GM06990 (cell line): Measurements from ENCODE around the gene MAP3K13.
"Not testable (repeated sequence)": the region's sequence is repeated elsewhere in the genome, so short reads cannot be mapped to it uniquely, and the experiment has no call there.

Source experiments
- DNase-seq: peaks from one replicate; pipeline ENCODE4 v3.0.0-alpha.2; 2011; ENCODE audit not compliant: insufficient read length; ENCODE audit errors: extremely low read depth
- H3K27me3 ChIP-seq: replicated peaks from 2 replicates; pipeline ENCODE4 v1.6.0; 2011; ENCODE audit warnings: low read length; ENCODE audit not compliant: control insufficient read depth, insufficient read depth
- H3K36me3 ChIP-seq: 2 replicates; pipeline ENCODE4 v1.5.1; 2011; ENCODE audit warnings: low read length; ENCODE audit not compliant: control insufficient read depth, insufficient read depth
- H3K4me3 ChIP-seq: replicated peaks from 2 replicates; pipeline ENCODE4 v1.5.1; 2011; ENCODE audit warnings: low read depth, mild to moderate bottlenecking, control low read depth, low read length
- TF ChIP-seq, protein P1 (sequence below): IDR thresholded peaks from 2 replicates; pipeline ENCODE4 v1.5.1; 2011; ENCODE audit warnings: low read length, control low read depth, mild to moderate bottlenecking, inconsistent platforms; ENCODE audit not compliant: insufficient read depth, poor library complexity, severe bottlenecking

The MAP3K13 gene

DNA sequence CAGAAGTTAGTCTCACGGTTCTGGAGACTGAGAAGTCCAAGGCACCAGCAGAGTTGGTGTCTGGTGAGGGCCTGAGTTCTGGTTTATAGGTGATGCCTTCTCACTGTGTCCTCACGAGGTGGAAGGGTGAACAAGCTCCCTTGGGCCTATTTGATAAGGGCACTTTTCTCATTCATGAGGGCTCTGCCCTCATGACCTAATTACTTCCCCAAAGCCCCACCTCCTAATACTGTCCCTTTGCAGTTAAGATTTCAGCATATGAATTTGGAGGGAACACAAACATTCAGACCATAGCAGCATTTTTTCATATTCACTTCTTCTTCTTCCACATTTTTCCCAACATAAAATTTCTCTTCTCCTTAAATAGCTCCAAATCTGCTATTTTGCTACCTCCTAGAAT lies 94.4 kb downstream of the MAP3K13 start:
- DNase-seq: no peak
- H3K27me3 ChIP-seq: no peaks in the 10 kb centered on the region
- TF ChIP-seq, protein P1, sequence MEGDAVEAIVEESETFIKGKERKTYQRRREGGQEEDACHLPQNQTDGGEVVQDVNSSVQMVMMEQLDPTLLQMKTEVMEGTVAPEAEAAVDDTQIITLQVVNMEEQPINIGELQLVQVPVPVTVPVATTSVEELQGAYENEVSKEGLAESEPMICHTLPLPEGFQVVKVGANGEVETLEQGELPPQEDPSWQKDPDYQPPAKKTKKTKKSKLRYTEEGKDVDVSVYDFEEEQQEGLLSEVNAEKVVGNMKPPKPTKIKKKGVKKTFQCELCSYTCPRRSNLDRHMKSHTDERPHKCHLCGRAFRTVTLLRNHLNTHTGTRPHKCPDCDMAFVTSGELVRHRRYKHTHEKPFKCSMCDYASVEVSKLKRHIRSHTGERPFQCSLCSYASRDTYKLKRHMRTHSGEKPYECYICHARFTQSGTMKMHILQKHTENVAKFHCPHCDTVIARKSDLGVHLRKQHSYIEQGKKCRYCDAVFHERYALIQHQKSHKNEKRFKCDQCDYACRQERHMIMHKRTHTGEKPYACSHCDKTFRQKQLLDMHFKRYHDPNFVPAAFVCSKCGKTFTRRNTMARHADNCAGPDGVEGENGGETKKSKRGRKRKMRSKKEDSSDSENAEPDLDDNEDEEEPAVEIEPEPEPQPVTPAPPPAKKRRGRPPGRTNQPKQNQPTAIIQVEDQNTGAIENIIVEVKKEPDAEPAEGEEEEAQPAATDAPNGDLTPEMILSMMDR: no peak
- H3K36me3 ChIP-seq: peaks cover 4% of the 10 kb centered on the region
- no peak overlapping the region for H3K4me3 ChIP-seq

DNA sequence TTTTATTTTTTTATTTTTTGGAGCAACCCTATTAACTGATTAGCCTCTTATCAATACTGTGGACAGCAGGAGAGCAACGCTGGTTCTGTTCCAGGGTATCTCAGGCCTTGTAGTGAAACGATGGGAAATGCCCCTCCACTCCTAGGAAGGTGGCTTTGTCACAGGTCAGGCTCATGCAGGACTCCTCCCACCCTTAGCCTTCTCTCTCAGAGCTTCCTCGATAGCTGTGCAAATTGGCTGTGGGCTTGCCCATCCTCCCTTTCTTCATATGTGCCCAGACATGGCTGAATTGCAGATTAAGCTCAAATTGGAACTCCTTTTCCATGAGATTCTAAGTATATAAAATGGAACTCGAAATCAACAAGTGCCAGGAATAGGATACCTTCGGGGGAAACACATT lies 97.4 kb downstream of the MAP3K13 start:
- Histone ChIP-seq H3K4me3 (no peak overlapping the region), H3K27me3 (no peaks in the 10 kb centered on the region), H3K36me3 (no peaks in the 10 kb centered on the region; the same call in 1 of the 2 replicates)
- DNase-seq: no peak
- TF ChIP-seq, protein P1: no peak

DNA sequence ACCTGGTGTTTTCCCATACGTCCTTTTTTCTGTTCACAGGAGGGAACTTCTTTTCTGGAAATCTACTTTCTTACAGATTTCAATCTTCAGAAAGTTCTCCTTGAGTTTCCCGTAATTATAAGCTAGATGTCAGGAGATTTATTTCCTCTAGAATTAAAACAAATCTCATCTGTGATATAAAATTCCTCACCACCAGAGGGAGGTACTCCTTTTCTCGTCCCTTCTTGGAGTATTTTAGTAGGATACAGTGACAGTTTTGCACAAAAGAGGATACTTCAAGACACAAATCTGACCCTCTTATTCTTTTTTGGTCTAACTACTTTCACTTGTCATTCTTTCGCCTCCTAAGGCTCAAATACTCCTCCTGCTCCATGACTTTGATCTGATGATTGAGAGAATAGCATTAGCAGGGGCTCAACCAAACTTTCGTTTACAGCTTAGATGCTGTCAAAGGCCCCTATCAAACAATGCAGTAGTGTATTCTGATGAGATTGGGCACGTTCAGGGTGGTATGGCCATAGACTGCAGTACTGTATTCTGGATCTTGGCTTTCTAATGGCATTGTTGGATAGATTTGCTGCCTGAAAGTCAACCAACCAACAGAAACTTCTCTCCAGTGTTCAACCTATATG lies 97.9 kb downstream of the MAP3K13 start:
- H3K36me3 ChIP-seq: no peaks in the 10 kb centered on the region; the same call in 1 of the 2 replicates
- no peaks in the 10 kb centered on the region for H3K27me3 ChIP-seq
- no peak overlapping the region for H3K4me3 ChIP-seq
- no peak for DNase-seq
- TF ChIP-seq, protein P1: peak; percentile 16

DNA sequence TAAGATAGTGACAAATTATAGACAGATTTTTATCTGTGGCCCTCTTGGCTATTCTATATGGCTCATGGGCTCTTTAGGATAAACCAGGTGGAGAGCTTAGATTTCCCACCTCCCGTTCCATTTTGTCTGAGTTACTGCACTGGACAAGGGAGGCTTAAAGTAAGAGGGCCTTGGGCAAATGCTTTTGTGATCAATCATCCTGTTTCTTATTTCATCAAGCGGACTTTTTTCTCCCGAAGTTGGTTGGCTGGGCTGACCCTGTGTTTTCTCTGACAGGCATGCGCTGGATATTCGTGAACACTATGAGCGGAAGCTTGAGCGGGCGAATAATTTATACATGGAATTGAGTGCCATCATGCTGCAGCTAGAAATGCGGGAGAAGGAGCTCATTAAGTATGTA lies 102.5 kb downstream of the MAP3K13 start:
- TF ChIP-seq, protein P1: no peak
- Histone ChIP-seq H3K36me3 (no peaks in the 10 kb centered on the region; the same call in 1 of the 2 replicates), H3K4me3 (no peak overlapping the region), H3K27me3 (no peaks in the 10 kb centered on the region)
- no peak for DNase-seq

DNA sequence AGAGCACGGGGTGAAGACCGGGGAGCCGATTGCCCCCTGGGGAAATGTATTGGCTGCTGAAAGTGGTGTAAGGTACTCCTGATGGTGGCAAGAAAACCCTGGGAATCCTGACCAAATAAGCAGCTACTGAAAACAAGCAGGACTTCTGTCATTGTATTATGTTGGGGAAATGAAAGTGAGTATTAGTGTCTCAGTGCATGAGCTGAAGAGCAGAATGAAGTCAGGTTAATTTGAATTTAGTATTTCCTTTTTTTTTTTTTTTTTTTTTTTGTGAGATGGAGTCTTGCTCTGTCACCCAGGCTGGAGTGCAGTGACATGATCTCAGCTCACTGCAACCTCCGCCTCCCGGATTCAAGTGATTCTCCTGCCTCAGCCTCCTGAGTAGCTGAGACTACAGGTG lies 103.2 kb downstream of the MAP3K13 start:
- not testable (repeated sequence) for H3K4me3 ChIP-seq

DNA sequence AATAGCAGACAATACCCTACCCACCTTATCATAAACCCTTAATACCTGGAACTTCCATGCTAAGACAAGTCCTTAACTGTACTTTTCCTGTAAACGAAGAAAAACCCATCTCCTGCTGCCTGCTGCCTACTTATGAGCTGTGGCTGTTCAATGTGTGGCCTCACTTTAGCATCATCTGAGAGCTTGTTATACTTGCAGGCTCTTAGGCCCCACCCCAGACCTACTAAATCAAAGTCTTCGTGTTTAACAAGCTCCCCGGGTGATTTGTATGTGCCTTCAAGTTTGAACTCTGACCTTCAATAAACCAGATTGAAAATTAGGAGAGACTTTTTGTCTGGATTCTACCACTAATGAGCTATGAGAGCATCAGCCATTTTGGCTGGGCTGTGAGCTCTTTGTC lies 106.6 kb downstream of the MAP3K13 start:
- H3K4me3 ChIP-seq: no peak overlapping the region
- no peaks in the 10 kb centered on the region for H3K27me3 ChIP-seq
- TF ChIP-seq, protein P1: no peak
- DNase-seq: no peak
- H3K36me3 ChIP-seq: peaks cover 6% of the 10 kb centered on the region

More for the DNA sequence above, 103.2 kb downstream of the MAP3K13 start:
- DNase-seq, H3K27me3 ChIP-seq, H3K36me3 ChIP-seq: not testable (repeated sequence)
